Left lung (tissue), 10 donors: ENCODE data around the gene TPCN1. TPM values are rescaled to one million over a fixed set of nuclear protein-coding genes. Genes with fewer than 3 reads are reported as not detected.

Experiments used
- ATAC-seq: fragments of 200-7000 bp; cut with Tn5 transposase; one replicate; pipeline ENCODE4 v1.9.1; 2020; ENCODE audit warnings: moderate library complexity
- DNase-seq, 4 donors: peaks; one replicate each; pipeline ENCODE4 v3.0.0-alpha.2; 2013 to 2020
- H3K27ac ChIP-seq, 2 donors: fragments of 200-600 bp; sonication (generic) in 1 of 2; one replicate each; pipeline versions ENCODE4 v1.5.0 to v1.8.0; 2020 to 2021
- H3K27me3 ChIP-seq, 2 donors: fragments of 200-600 bp; sonication (generic) in 1 of 2; one replicate each; pipeline versions ENCODE4 v1.5.0 to v1.8.0; 2020 to 2021
- H3K36me3 ChIP-seq, 2 donors: fragments of 200-600 bp; sonication (generic) in 1 of 2; one replicate each; pipeline versions ENCODE4 v1.5.0 to v1.8.0; 2020 to 2021
- H3K4me1 ChIP-seq, 2 donors: fragments of 200-600 bp; one replicate each; pipeline ENCODE4 v1.8.0; 2021
- H3K4me3 ChIP-seq, 2 donors: fragments of 200-600 bp; sonication (generic) in 1 of 2; one replicate each; pipeline versions ENCODE4 v1.5.0 to v1.8.0; 2020 to 2021; ENCODE audit warnings: mild to moderate bottlenecking in 1 of 2
- H3K9me3 ChIP-seq, 2 donors: fragments of 200-600 bp; sonication (generic) in 1 of 2; one replicate each; pipeline versions ENCODE4 v1.5.0 to v1.8.0; 2020 to 2021
- CTCF ChIP-seq, 2 donors: fragments of 200-600 bp; sonication (generic) in 1 of 2; IDR thresholded peaks; one replicate each; pipeline versions ENCODE4 v1.5.0 to v1.8.0; 2021; ENCODE audit warnings: antibody characterized with exemption in 2 of 2
- intact Hi-C, 2 donors: fragments of 100-400 bp; cut with DNase I; formaldehyde crosslinking; loops; one replicate each; pipeline versions ENCODE4 v1.11.2 to v1.14.2; 2022
- polyA plus RNA-seq, 6 donors: library from polyadenylated mRNA; unstranded; fragments of 120-200 nt; gene quantifications; one replicate each; pipeline ENCODE4 v1.2.1, GENCODE V29; 2013; ENCODE audit not compliant: insufficient read length in 6 of 6
- total RNA-seq, 2 donors: library from RNA; stranded (reverse); fragmentation: NEBNext Ultra II Directional; extraction: Animal tissue kit (Norgen Biotek cat#: 25700); gene quantifications; one replicate each; pipeline ENCODE4 v1.2.1, GENCODE V29; 2021
- donor health status: DM: no; HTN: yes; CAD: no.
- donor health status: DM: no; HTN: no; CAD: no.

The TPCN1 gene
- total and polyA plus RNA-seq, 8 donors = 24.7 to 54.1 (median 34.8) TPM

DNA sequence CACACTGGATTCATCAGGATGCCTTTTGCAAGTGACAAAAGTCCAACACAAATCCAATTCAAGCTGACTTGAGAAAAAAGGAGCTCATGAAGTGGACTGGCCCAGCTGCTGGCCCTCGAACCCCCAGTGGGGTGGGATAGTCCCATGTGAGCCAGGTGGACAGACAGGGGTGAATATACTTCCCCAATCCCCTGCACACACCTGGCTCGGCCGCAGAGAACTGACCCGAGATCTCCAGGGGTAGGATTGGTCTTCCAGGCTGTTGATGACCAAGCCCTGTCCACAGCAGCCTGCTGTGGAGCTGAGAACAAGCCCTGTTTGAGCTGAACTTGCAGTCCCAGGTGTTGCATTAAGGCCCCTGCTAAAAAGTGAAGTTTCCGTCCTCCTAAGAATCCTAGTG lies 56.2 kb downstream of the TPCN1 start:
- Histone ChIP-seq H3K36me3 (peaks cover 0 to 80% of the 10 kb centered on the region in 2 donors), H3K9me3 (no peaks in the 10 kb centered on the region), H3K4me3 (no peak overlapping the region), H3K27me3 (no peaks in the 10 kb centered on the region), H3K4me1 (peaks cover 5 to 7% of the 10 kb centered on the region in 2 donors), H3K27ac (no peak overlapping the region)
- no peak for TF ChIP-seq CTCF (IDR thresholded peaks at IDR 0.05)
- peak in 1 of 4 donors; percentile 28 for DNase-seq
- intact Hi-C loops = no loop called here
- ATAC-seq = no peak

DNA sequence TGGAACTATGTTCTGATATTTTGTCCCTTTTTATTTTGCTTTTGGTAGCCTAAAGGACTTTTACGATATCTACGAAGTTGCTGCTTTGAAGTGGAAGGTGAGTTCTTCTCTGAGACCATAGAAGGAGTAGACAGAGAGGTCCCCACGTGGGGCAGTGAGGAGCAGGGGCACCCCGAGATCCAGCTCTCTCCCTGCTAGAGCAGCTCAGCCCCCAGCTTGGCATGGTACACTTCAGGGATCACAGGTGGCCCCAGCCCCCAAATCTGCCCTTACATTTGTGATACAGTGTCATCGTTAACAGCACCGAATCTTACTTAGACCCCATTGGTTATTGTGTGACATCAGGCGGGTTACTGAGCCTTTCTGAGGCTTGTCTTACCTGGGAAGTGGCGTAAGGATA lies 56.9 kb downstream of the TPCN1 start:
- Histone ChIP-seq H3K36me3 (peaks cover 0 to 75% of the 10 kb centered on the region in 2 donors), H3K4me3 (no peak overlapping the region), H3K9me3 (no peaks in the 10 kb centered on the region), H3K27ac (no peak overlapping the region), H3K27me3 (no peaks in the 10 kb centered on the region), H3K4me1 (peaks cover 0 to under 1% of the 10 kb centered on the region in 2 donors)
- TF ChIP-seq CTCF (IDR thresholded peaks at IDR 0.05) = no peak
- no peak for ATAC-seq
- DNase-seq = peak in 2 of 4 donors; percentile 12 to 17
- intact Hi-C loops = no loop called here

- H3K4me1 ChIP-seq = no peaks in the 10 kb centered on the region
- ATAC-seq (no peak), DNase-seq (peak in 2 of 4 donors; percentile 12 to 15)
- no peak overlapping the region for H3K4me3 ChIP-seq
- peaks cover 0 to 71% of the 10 kb centered on the region in 2 donors for H3K36me3 ChIP-seq
- no peak for TF ChIP-seq CTCF (IDR thresholded peaks at IDR 0.05)
- no peaks in the 10 kb centered on the region for H3K27me3 ChIP-seq
- H3K9me3 ChIP-seq = no peaks in the 10 kb centered on the region
- intact Hi-C loops = no loop called here
- H3K27ac ChIP-seq = no peak overlapping the region
These were observed 57.4 kb downstream of the TPCN1 start for GRCh38 chr12:113278633-113279032.

GRCh38 chr12:113284751-113285150 lies 63.5 kb downstream of the TPCN1 start:
- ATAC-seq (no peak), DNase-seq (peak in 1 of 4 donors; percentile 29)
- H3K4me1 ChIP-seq = no peaks in the 10 kb centered on the region
- no peak overlapping the region for H3K4me3 ChIP-seq
- H3K36me3 ChIP-seq = peaks cover 0 to 77% of the 10 kb centered on the region in 2 donors
- intact Hi-C loops = no loop called here
- no peak for TF ChIP-seq CTCF (IDR thresholded peaks at IDR 0.05)
- H3K9me3 ChIP-seq = no peaks in the 10 kb centered on the region
- no peaks in the 10 kb centered on the region for H3K27me3 ChIP-seq
- H3K27ac ChIP-seq = no peak overlapping the region

DNA sequence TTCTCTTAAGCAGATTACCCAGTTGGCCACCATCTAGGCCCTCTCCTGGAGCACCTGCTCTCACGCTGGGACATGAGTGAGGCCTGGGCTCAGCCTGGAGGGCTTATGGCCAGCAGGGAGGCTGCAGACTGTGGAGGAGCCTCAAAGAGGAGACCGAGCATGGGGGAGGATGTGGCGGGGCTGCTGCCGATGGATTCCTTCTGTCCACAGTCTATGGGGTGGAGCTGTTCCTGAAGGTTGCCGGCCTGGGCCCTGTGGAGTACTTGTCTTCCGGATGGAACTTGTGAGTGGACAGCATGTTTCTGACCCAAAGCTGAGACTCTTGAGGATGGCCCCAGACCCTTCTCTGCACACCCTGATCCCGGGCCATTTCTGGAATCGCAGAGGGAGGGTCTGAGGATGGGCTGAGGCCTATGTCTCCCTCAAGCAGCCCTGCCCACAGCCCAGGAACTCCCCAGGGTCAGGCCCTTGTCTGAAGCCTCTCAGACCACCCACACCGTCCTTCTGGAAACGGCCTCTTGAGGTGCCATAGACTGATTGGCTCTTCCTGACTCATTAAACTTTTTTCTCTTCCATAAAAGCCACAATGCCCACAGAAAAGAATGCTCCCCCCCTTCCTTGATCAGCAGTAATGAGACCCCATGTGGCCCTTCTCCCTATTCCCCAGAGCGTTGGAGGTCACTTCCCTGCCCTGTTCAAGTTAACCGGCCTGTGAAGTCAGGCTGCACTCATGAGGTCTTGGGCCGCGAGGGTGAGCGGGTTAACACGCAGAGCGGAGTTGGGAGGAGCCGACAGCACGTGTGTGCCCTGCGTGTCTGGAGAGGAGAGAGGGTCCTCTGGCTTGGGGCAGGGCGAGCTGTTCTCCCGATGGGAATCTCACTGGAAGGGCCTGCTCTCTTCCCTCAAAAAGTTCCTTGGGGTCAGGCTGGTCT lies 64.7 kb downstream of the TPCN1 start:
- Histone ChIP-seq H3K27me3 (no peaks in the 10 kb centered on the region), H3K4me1 (no peaks in the 10 kb centered on the region), H3K27ac (no peak overlapping the region), H3K4me3 (no peak overlapping the region), H3K36me3 (peaks cover 0 to 78% of the 10 kb centered on the region in 2 donors), H3K9me3 (no peaks in the 10 kb centered on the region)
- no peak for TF ChIP-seq CTCF (IDR thresholded peaks at IDR 0.05)
- ATAC-seq (peak; percentile 36), DNase-seq (peak in 1 of 4 donors; percentile 66)
- intact Hi-C loops = no loop called here
